Vagina (tissue), 2 donors: ENCODE results near the gene MUC4.

Experiments used
- CTCF ChIP-seq, 3 experiments: fragments of 450-650 bp in 2 of 3; fragments of 200-600 bp in 1 of 3; sonication (generic) in 1 of 3; IDR thresholded peaks; one replicate each; pipeline ENCODE4 v1.5.1; 2017 to 2019; ENCODE audit warnings: antibody characterized with exemption in 3 of 3, mild to moderate bottlenecking in 2 of 3, moderate library complexity in 2 of 3
- POLR2A ChIP-seq, 2 donors: fragments of 450-650 bp; IDR thresholded peaks; one replicate each; pipeline ENCODE4 v1.6.1; 2017; ENCODE audit warnings: antibody characterized with exemption in 2 of 2, mild to moderate bottlenecking in 2 of 2, moderate library complexity in 2 of 2
- POLR2AphosphoS5 ChIP-seq, 2 donors: sonication (generic); formaldehyde crosslinking; IDR thresholded peaks; one replicate each; pipeline ENCODE4 v1.9.0; 2017; ENCODE audit warnings: antibody characterized with exemption in 2 of 2, mild to moderate bottlenecking in 2 of 2, low read depth in 1 of 2; ENCODE audit not compliant: insufficient read depth in 1 of 2

- no peak for TF ChIP-seq CTCF (IDR thresholded peaks at IDR 0.05)
- no peak for TF ChIP-seq POLR2AphosphoS5 (IDR thresholded peaks at IDR 0.05; ENCODE audit: insufficient read depth in 1 of 2, low read depth in 1 of 2)
- no peak for TF ChIP-seq POLR2A (IDR thresholded peaks at IDR 0.05)
Measured at GRCh38 chr3:195815169-195815771, 3.5 kb upstream of the MUC4 start.
